Middle frontal gyrus (tissue), 1 donor: ENCODE measurements around the gene UBXN10.
"Not testable (repeated sequence)": the region's sequence is repeated elsewhere in the genome, so short reads cannot be mapped to it uniquely, and the experiment has no call there.

Experiments
- DNase-seq: peaks from one replicate; pipeline ENCODE4 v3.0.0-alpha.2; 2015; ENCODE audit warnings: low spot score; ENCODE audit errors: extremely low spot score

UBXN10 gene

GRCh38 chr1:20200966-20201365, 15.1 kb downstream of the UBXN10 start:
- DNase-seq, result no peak

GRCh38 chr1:20202166-20202565, 16.3 kb downstream of the UBXN10 start:
- DNase-seq, result no peak

- DNase-seq, result no peak
Measured at GRCh38 chr1:20207546-20207945, 21.6 kb downstream of the UBXN10 start.

- no peak for DNase-seq
Measured at GRCh38 chr1:20209471-20209870, 23.6 kb downstream of the UBXN10 start.

- DNase-seq, result no peak
Measured at GRCh38 chr1:20210736-20211460, 25.0 kb downstream of the UBXN10 start.

- no peak for DNase-seq
Measured at GRCh38 chr1:20211511-20211931, 25.6 kb downstream of the UBXN10 start.

- no peak for DNase-seq
Measured at GRCh38 chr1:20212085-20212684, 26.3 kb downstream of the UBXN10 start.

- DNase-seq, result no peak
Measured at GRCh38 chr1:20212685-20213331, 26.9 kb downstream of the UBXN10 start.

- DNase-seq, result no peak
Measured at GRCh38 chr1:20215716-20216115, 29.8 kb downstream of the UBXN10 start.

- DNase-seq, result no peak
Measured at GRCh38 chr1:20216574-20216973, 30.7 kb downstream of the UBXN10 start.

- DNase-seq, result not testable (repeated sequence)
Measured at GRCh38 chr1:20219053-20219452, 33.2 kb downstream of the UBXN10 start.

GRCh38 chr1:20220036-20220435, 34.1 kb downstream of the UBXN10 start:
- no peak for DNase-seq

- DNase-seq, result no peak
Measured at GRCh38 chr1:20223106-20223505, 37.2 kb downstream of the UBXN10 start.

GRCh38 chr1:20223551-20224419, 37.9 kb downstream of the UBXN10 start:
- no peak for DNase-seq

- no peak for DNase-seq
Measured at GRCh38 chr1:20224546-20224945, 38.6 kb downstream of the UBXN10 start.

GRCh38 chr1:20227704-20228103, 41.8 kb downstream of the UBXN10 start:
- DNase-seq, result no peak

GRCh38 chr1:20228314-20228825, 42.5 kb downstream of the UBXN10 start:
- DNase-seq, result peak; percentile 22

- DNase-seq, result no peak
Measured at GRCh38 chr1:20229171-20229570, 43.3 kb downstream of the UBXN10 start.

GRCh38 chr1:20232564-20232963, 46.7 kb downstream of the UBXN10 start:
- not testable (repeated sequence) for DNase-seq

- no peak for DNase-seq
Measured at GRCh38 chr1:20233394-20233793, 47.5 kb downstream of the UBXN10 start.

- peak; percentile 38 for DNase-seq
Measured at GRCh38 chr1:20233866-20234265, 48.0 kb downstream of the UBXN10 start.
